Endothelial cell (in vitro differentiated cells): Measurements from ENCODE around the gene MALAT1. TPM values are rescaled to one million over a fixed set of nuclear protein-coding genes. Genes with fewer than 3 reads are reported as not detected.

Experiments used
- DNase-seq: peaks from one replicate; pipeline ENCODE4 v3.0.0; 2021; ENCODE audit warnings: low spot score
- H3K27ac Mint-ChIP-seq: one replicate; pipeline ENCODE4 v1.8.0; 2021; ENCODE audit warnings: mixed read lengths, inconsistent platforms; ENCODE audit not compliant: unreplicated experiment
- H3K27me3 Mint-ChIP-seq: one replicate; pipeline ENCODE4 v1.8.0; 2021; ENCODE audit warnings: mild to moderate bottlenecking, moderate library complexity, mixed read lengths, inconsistent platforms; ENCODE audit not compliant: unreplicated experiment
- H3K36me3 Mint-ChIP-seq: one replicate; pipeline ENCODE4 v1.8.0; 2021; ENCODE audit warnings: mild to moderate bottlenecking, low read depth, mixed read lengths, inconsistent platforms; ENCODE audit not compliant: unreplicated experiment
- H3K4me1 Mint-ChIP-seq: one replicate; pipeline ENCODE4 v1.8.0; 2021; ENCODE audit warnings: mild to moderate bottlenecking, mixed read lengths, inconsistent platforms; ENCODE audit not compliant: unreplicated experiment
- H3K4me3 Mint-ChIP-seq: one replicate; pipeline ENCODE4 v1.8.0; 2021; ENCODE audit warnings: mild to moderate bottlenecking, mixed read lengths, inconsistent platforms; ENCODE audit not compliant: unreplicated experiment
- H3K9me3 Mint-ChIP-seq: one replicate; pipeline ENCODE4 v1.8.0; 2021; ENCODE audit warnings: mixed read lengths, inconsistent platforms; ENCODE audit not compliant: unreplicated experiment
- CTCF ChIP-seq: fragments of 200-600 bp; sonication (generic); IDR thresholded peaks from one replicate; pipeline ENCODE4 v1.5.0; 2021; ENCODE audit warnings: antibody characterized with exemption; ENCODE audit not compliant: unreplicated experiment
- total RNA-seq: library from RNA; stranded (reverse); fragmentation: NEBNext Ultra II Directional; extraction: Animal tissue kit (Norgen Biotek cat#: 25700); gene quantifications from one replicate; pipeline ENCODE4 v1.2.1, GENCODE V29; 2021; ENCODE audit not compliant: unreplicated experiment

The MALAT1 gene
- total RNA-seq, 1 donor from 2014 or later, result 4,747 TPM

GRCh38 chr11:65488273-65489034 is 10.4 kb upstream of the MALAT1 start:
- H3K27ac Mint-ChIP-seq, result peak overlapping the region; percentile 96
- no peaks in the 10 kb centered on the region for H3K9me3 Mint-ChIP-seq

DNA sequence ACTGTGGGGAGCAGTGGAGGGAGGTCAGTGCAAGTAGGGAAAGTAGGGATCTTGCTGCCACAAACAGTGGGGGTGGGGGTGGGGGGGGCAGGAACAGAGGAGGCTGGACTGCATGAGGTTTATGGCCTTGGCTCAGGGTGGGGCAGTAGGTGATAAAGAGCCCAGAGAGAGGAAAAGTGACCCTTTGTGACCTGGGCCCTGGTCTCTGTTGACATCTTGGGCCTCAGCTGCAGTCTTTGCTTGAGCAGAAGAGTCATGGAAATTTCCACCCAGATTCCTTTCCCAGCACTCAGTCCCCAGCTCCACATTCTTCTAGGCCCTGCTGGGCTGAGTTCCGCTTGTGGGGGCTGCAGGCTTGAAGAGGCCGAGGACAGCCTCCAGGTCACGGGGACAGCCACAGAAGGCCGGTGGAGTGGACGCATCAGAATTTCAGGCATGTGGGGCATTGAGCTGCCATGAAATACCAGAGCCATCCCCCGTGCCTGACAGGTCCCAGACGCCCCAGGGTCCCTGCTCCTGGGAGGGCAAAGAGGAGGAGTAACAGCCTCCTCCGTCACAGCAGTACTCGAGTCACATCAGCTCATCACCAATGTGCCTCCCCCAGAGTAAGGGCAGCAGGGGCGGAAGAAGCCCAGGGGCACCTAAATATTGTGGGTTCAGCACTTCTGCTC is 9.7 kb upstream of the MALAT1 start:
- Mint-ChIP-seq H3K27ac (peak overlapping the region; percentile 96), H3K9me3 (no peaks in the 10 kb centered on the region), H3K4me1 (peaks cover 62% of the 10 kb centered on the region), H3K36me3 (no peaks in the 10 kb centered on the region), H3K4me3 (no peak overlapping the region), H3K27me3 (peaks cover 21% of the 10 kb centered on the region)
- TF ChIP-seq CTCF, result no peak
- no peak for DNase-seq

More at GRCh38 chr11:65488273-65489034, 10.4 kb upstream of the MALAT1 start:
- no peak for TF ChIP-seq CTCF
- no peak for DNase-seq
- H3K36me3 Mint-ChIP-seq, result no peaks in the 10 kb centered on the region
- peak overlapping the region; percentile 70 for H3K4me3 Mint-ChIP-seq
- peaks cover 62% of the 10 kb centered on the region for H3K4me1 Mint-ChIP-seq
- H3K27me3 Mint-ChIP-seq, result peaks cover 21% of the 10 kb centered on the region

- no peak for DNase-seq
- Mint-ChIP-seq H3K4me3 (peak overlapping the region; percentile 42), H3K36me3 (no peaks in the 10 kb centered on the region), H3K9me3 (no peaks in the 10 kb centered on the region), H3K27ac (peak overlapping the region; percentile 96), H3K27me3 (peaks cover 21% of the 10 kb centered on the region), H3K4me1 (peaks cover 62% of the 10 kb centered on the region)
- TF ChIP-seq CTCF, result no peak
These were observed 9.0 kb upstream of the MALAT1 start for GRCh38 chr11:65489706-65490320.

DNA sequence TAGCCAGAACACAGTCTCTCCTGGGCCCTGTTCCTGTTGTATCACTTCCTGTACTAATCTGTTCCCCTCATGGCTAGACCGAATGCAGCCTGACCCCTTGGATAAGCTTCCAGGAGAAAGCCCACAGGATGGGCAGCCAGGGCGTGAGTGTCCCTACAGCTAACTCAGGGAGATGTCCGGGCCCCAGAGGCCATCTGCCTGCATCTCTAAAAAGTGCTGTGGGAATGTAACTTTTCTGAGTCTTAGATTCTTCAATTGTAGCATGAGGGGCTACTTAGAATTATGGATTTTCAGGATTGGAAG is 7.7 kb upstream of the MALAT1 start:
- H3K27ac Mint-ChIP-seq, result peak overlapping the region; percentile 57
- peaks cover 60% of the 10 kb centered on the region for H3K4me1 Mint-ChIP-seq
- TF ChIP-seq CTCF, result no peak
- no peak for DNase-seq
- H3K9me3 Mint-ChIP-seq, result no peaks in the 10 kb centered on the region
- peaks cover 22% of the 10 kb centered on the region for H3K27me3 Mint-ChIP-seq
- H3K4me3 Mint-ChIP-seq, result no peak overlapping the region
- H3K36me3 Mint-ChIP-seq, result no peaks in the 10 kb centered on the region
